ENCODE results near the gene OR5AU1. TPM values are rescaled to one million over a fixed set of nuclear protein-coding genes. Genes with fewer than 3 reads are reported as not detected.

The OR5AU1 gene
- total RNA-seq, 1 experiment from 2014 or later: not detected

GRCh38 chr14:21107283-21107800, 48.5 kb downstream of the OR5AU1 start:
- Histone ChIP-seq H2BK120ac (ENCODE audit: low read depth, low read length, poor library complexity, severe bottlenecking) (no peak overlapping the region), H2BK15ac (ENCODE audit: low read depth, low read length) (no peak overlapping the region), H3K4me2 (ENCODE audit: insufficient read depth, insufficient read length, low read length) (no peak overlapping the region), H3K9ac (ENCODE audit: extremely low read depth, insufficient read length, low read length) (no peak overlapping the region), H3K4ac (ENCODE audit: low read depth, low read length) (no peak overlapping the region), H4K91ac (ENCODE audit: insufficient read length, low read depth, low read length) (no peak overlapping the region), H3K18ac (ENCODE audit: insufficient read length, low read depth, low read length) (peak overlapping the region; percentile 37), H3K14ac (ENCODE audit: insufficient read depth, low read length) (no peak overlapping the region), H3K23ac (ENCODE audit: insufficient read length, low read depth, low read length) (no peak overlapping the region), H3K79me1 (ENCODE audit: insufficient read depth, low read depth, low read length, poor library complexity, severe bottlenecking) (no peaks in the 10 kb centered on the region), H3K79me2 (ENCODE audit: insufficient read depth, low read length) (no peaks in the 10 kb centered on the region; the same call in 1 of the 2 replicates), H3K4me1 (ENCODE audit: insufficient read depth, low read length) (peaks cover 7% of the 10 kb centered on the region; the same call in 1 of the 2 replicates), H2AK5ac (ENCODE audit: insufficient read length, low read length) (no peak overlapping the region), H2BK12ac (ENCODE audit: insufficient read length, low read depth, low read length) (no peak overlapping the region), H2BK20ac (ENCODE audit: low read depth, low read length, poor library complexity, severe bottlenecking) (no peak overlapping the region), H3K9me3 (ENCODE audit: control insufficient read depth, low read depth, low read length) (no peaks in the 10 kb centered on the region), H2BK5ac (ENCODE audit: insufficient read length, low read length) (no peak overlapping the region), H4K5ac (ENCODE audit: insufficient read length, low read depth, low read length) (no peak overlapping the region), H3K27me3 (ENCODE audit: insufficient read depth, low read length) (no peaks in the 10 kb centered on the region), H2AFZ (ENCODE audit: low read length) (no peak overlapping the region), H4K20me1 (ENCODE audit: control insufficient read depth, insufficient read depth, insufficient read length) (no peaks in the 10 kb centered on the region), H3K56ac (ENCODE audit: insufficient read length, low read depth, low read length) (no peak overlapping the region), H4K8ac (replicated peaks; ENCODE audit: insufficient read length, low read depth, low read length) (no peak overlapping the region), H3T11ph (ENCODE audit: low read length) (no peak overlapping the region), H3K23me2 (ENCODE audit: insufficient read length, low read depth, low read length, poor library complexity, severe bottlenecking) (peaks cover 18% of the 10 kb centered on the region), H3K27ac (ENCODE audit: insufficient read length, low read depth, low read length) (no peak overlapping the region)
- DNase-seq: no peak
- Mint-ChIP-seq H3K27ac (peak overlapping the region in 1 of 3 experiments; percentile 81; a peak in 2 of 7 replicates), H3K36me3 (ENCODE audit: insufficient read depth in 1 of 3, low read depth in 3 of 3) (no peaks in the 10 kb centered on the region), H3K4me1 (peaks cover 44 to 57% of the 10 kb centered on the region in 2 experiments), H3K4me3 (peak overlapping the region in 1 of 2 experiments; percentile 30; a peak in 1 of 5 replicates), H3K9me3 (no peaks in the 10 kb centered on the region), H3K27me3 (ENCODE audit: low read depth) (no peaks in the 10 kb centered on the region; the same call in 1 of the 2 replicates)
- no peak for TF ChIP-seq CTCF (conservative IDR thresholded peaks at IDR 0.05)
- no CpG with 5 or more reads among the region's 5 CpGs for WGBS (ENCODE audit: extremely low coverage, insufficient read length, low lambda C conversion rate)

Measured in H9 (cell line).